Measurements from ENCODE around the gene GAS2L2. TPM values are rescaled to one million over a fixed set of nuclear protein-coding genes. Genes with fewer than 3 reads are reported as not detected.

GAS2L2 gene
- total and polyA plus RNA-seq, 2 of the 8 experiments (the other 6 are each of a cell fraction or from before 2014, with no cell fraction given) = 0.09 to 0.13 TPM

GRCh38 chr17:35725058-35725457 is 28.0 kb downstream of the GAS2L2 start:
- H2AK5ac ChIP-seq (ENCODE audit: low read depth, low read length) = no peak overlapping the region
- ChIA-PET POLR2A (ENCODE audit: partially characterized antibody) (interaction anchor here (0.6 to 1.6 kb wide), 3 partner anchors 16 to 40 kb away, joined by 3 to 4 read pairs (median 3); no protein-coding TSS in a partner anchor), CTCF (ENCODE audit: partially characterized antibody) (interaction anchor here (1.5 kb wide), 1 partner anchor 39 kb away, joined by 4 read pairs; no protein-coding TSS in a partner anchor)
- H3K18ac ChIP-seq (ENCODE audit: extremely low read depth, low read length) = no peak overlapping the region
- no peak overlapping the region for H3K27ac ChIP-seq (ENCODE audit: low read depth, low read length)
- H3K14ac ChIP-seq (ENCODE audit: insufficient read length) = no peak overlapping the region
- no peaks in the 10 kb centered on the region for H3K23me2 ChIP-seq (ENCODE audit: low read depth, low read length)
- no peak overlapping the region for H4K91ac ChIP-seq (replicated peaks; ENCODE audit: insufficient read length, low read length)
- no peaks in the 10 kb centered on the region for H3K79me1 ChIP-seq (ENCODE audit: low read depth, low read length)
- no peak overlapping the region for H2BK20ac ChIP-seq (ENCODE audit: low read length)
- peaks cover 0 to 12% (median 5%) of the 10 kb centered on the region in 4 experiments; a peak in 3 of 7 replicates for H3K4me1 ChIP-seq (replicated peaks in 1 of 4; ENCODE audit: control insufficient read depth in 3 of 4, insufficient read depth in 4 of 4, low read length in 3 of 4)
- no peak overlapping the region for H3K4ac ChIP-seq (replicated peaks; ENCODE audit: insufficient read length, low read depth, low read length)
- no peak overlapping the region for H2BK12ac ChIP-seq (ENCODE audit: low read depth, low read length)
- peaks cover 0 to 5% of the 10 kb centered on the region in 2 experiments for H4K20me1 ChIP-seq (replicated peaks in 1 of 2; ENCODE audit: control insufficient read depth in 1 of 2, insufficient read depth in 2 of 2, low read length in 2 of 2)
- no peak overlapping the region for H3K4me3 ChIP-seq (ENCODE audit: extremely low read depth in 1 of 4, insufficient read depth in 2 of 4, low read depth in 3 of 4, low read length in 4 of 4)
- H3K9ac ChIP-seq (replicated peaks in 1 of 4; ENCODE audit: extremely low read depth in 1 of 4, low read depth in 3 of 4, low read length in 3 of 4) = no peak overlapping the region
- H3K79me2 ChIP-seq (ENCODE audit: control insufficient read depth in 1 of 2, insufficient read depth in 2 of 2, low read length in 2 of 2) = no peaks in the 10 kb centered on the region
- H3K23ac ChIP-seq (ENCODE audit: insufficient read length) = no peak overlapping the region
- H3K36me3 ChIP-seq (ENCODE audit: control insufficient read depth in 2 of 4, insufficient read depth in 4 of 4, low read length in 3 of 4) = peaks cover 0 to 18% (median 11%) of the 10 kb centered on the region in 4 experiments; a peak in 7 of 8 replicates
- H4K8ac ChIP-seq (ENCODE audit: extremely low read depth, insufficient read depth, low read length) = no peak overlapping the region
- H4K5ac ChIP-seq (ENCODE audit: insufficient read length, low read depth, low read length) = no peak overlapping the region
- 86% methylated on average over 4 of the region's 4 CpGs; no CpG with 5 or more reads in 1 of the 2 experiments for WGBS, 2 experiments (ENCODE audit: extremely low coverage in 1 of 2, insufficient coverage in 1 of 2, insufficient read length in 1 of 2, insufficient replicate concordance in 2 of 2, low coverage in 1 of 2, low lambda C conversion rate in 2 of 2, missing lambda C conversion rate in 1 of 2)
- no peak overlapping the region for H2BK15ac ChIP-seq (ENCODE audit: low read length)
- H2BK120ac ChIP-seq (replicated peaks; ENCODE audit: low read depth, low read length) = no peak overlapping the region
- no peak overlapping the region for H3K4me2 ChIP-seq (ENCODE audit: insufficient read depth in 1 of 2, low read depth in 2 of 2, low read length in 2 of 2)
- DNase-seq (ENCODE audit: low read depth in 1 of 2, low spot score in 2 of 2) (no peak), FAIRE-seq (no peak)
- H2BK5ac ChIP-seq (ENCODE audit: low read depth, low read length) = no peak overlapping the region
- TF ChIP-seq TCF12 (IDR thresholded peaks at IDR 0.05; ENCODE audit: low read depth, low read length) (no peak), CBX8 (IDR thresholded peaks at IDR 0.05; ENCODE audit: borderline replicate concordance, low read depth, low read length) (no peak), KDM5A (IDR thresholded peaks at IDR 0.05; ENCODE audit: low read length) (no peak), BACH1 (IDR thresholded peaks at IDR 0.05; ENCODE audit: low read length) (no peak), SP4 (IDR thresholded peaks at IDR 0.05; ENCODE audit: low read length) (no peak), TAF1 (IDR thresholded peaks at IDR 0.05; ENCODE audit: low read depth, low read length) (no peak), SUZ12 (IDR thresholded peaks at IDR 0.05; ENCODE audit: low read length) (no peak), HDAC6 (IDR thresholded peaks at IDR 0.05; ENCODE audit: low read depth, low read length) (no peak), ZNF274 (IDR thresholded peaks at IDR 0.05; ENCODE audit: borderline replicate concordance, extremely low read depth, low read length) (no peak)
- H3K27me3 ChIP-seq (replicated peaks in 1 of 4; ENCODE audit: control insufficient read depth in 3 of 4, extremely low read depth in 1 of 4, insufficient read depth in 3 of 4, low read length in 3 of 4) = no peaks in the 10 kb centered on the region
- no peak overlapping the region for H2AFZ ChIP-seq (ENCODE audit: low read length)
- H3K56ac ChIP-seq (replicated peaks; ENCODE audit: insufficient read length, low read depth, low read length) = no peak overlapping the region
- no peaks in the 10 kb centered on the region for H3K9me3 ChIP-seq (ENCODE audit: insufficient read depth in 2 of 2, low read depth in 1 of 2, low read length in 1 of 2)
